HepG2 (cell line): ENCODE results near the gene UBE2G2. TPM values are rescaled to one million over a fixed set of nuclear protein-coding genes. Genes with fewer than 3 reads are reported as not detected.
A peak's percentile ranks its signal among the peaks of the same experiment; 100 is the strongest.

Experiments used
- ATAC-seq: fragments of 200-7000 bp; cut with Tn5 transposase; 3 replicates; pipeline ENCODE4 v1.9.1; 2020; ENCODE audit warnings: mild to moderate bottlenecking, moderate library complexity
- BruUV-seq: library from RNA; stranded (reverse); fragments of 400-500 nt; replicated peaks from 2 replicates; lab custom pipeline; 2021; lab: Mats Ljungman, UMichigan
- CTCF ChIA-PET: fragments of 300-600 bp; formaldehyde crosslinking; extraction: SDS; loops from one replicate; lab custom pipeline; 2021; ENCODE audit warnings: low total read pairs, inconsistent platforms, low intra/inter-chr PET ratio; lab: Yijun Ruan, JAX
- POLR2A ChIA-PET: fragments of 350-600 bp; sonication (Branson Sonifier 250); formaldehyde crosslinking; loops from one replicate; lab custom pipeline; 2020; ENCODE audit warnings: antibody characterized with exemption, inconsistent platforms; lab: Yijun Ruan, JAX
- DNase-seq: peaks from one replicate; pipeline ENCODE4 v3.0.0-alpha.2; 2015; ENCODE audit warnings: low spot score
- FAIRE-seq: peaks from 3 replicates; lab custom pipeline; 2011; peaks lifted over from hg19 to GRCh38; lab: Jason Lieb, UNC
- H2AFZ ChIP-seq: one replicate; pipeline ENCODE4 v1.6.1; 2011; ENCODE audit warnings: low read length, inconsistent platforms
- H3K27ac ChIP-seq: fragments of 300-600 bp; 3 replicates; pipeline ENCODE4 v1.8.0; 2011; ENCODE audit warnings: mixed run types, mild to moderate bottlenecking, mixed read lengths, low read length, inconsistent platforms; ENCODE audit not compliant: insufficient read depth; ENCODE audit errors: extremely low read length
- H3K27me3 ChIP-seq, 2 experiments: fragments of 200-600 bp in 1 of 2; 2 replicates in 1 of 2; 3 replicates in 1 of 2; pipeline versions ENCODE4 v1.6.0 to v1.8.0; 2011; ENCODE audit warnings: low read length in 2 of 2, mild to moderate bottlenecking in 2 of 2, moderate library complexity in 2 of 2, inconsistent platforms in 1 of 2; ENCODE audit not compliant: insufficient read depth in 2 of 2, control insufficient read depth in 1 of 2
- H3K36me3 ChIP-seq, 2 experiments: fragments of 200-600 bp in 1 of 2; replicated peaks in 1 of 2; 2 replicates in 1 of 2; 3 replicates in 1 of 2; pipeline versions ENCODE4 v1.5.1 to v1.8.0; 2011; ENCODE audit warnings: low read length in 2 of 2, inconsistent platforms in 1 of 2; ENCODE audit not compliant: insufficient read depth in 2 of 2, control insufficient read depth in 1 of 2
- H3K4me1 ChIP-seq: 2 replicates; pipeline ENCODE4 v1.5.1; 2012; ENCODE audit warnings: low read length, inconsistent platforms; ENCODE audit not compliant: insufficient read depth
- H3K4me2 ChIP-seq: 2 replicates; pipeline ENCODE4 v1.6.0; 2011; ENCODE audit warnings: low read depth, low read length, inconsistent platforms
- H3K4me3 ChIP-seq, 3 experiments: fragments of 200-600 bp in 1 of 3; sonication (generic), shearing (Covaris generic) in 1 of 3; replicated peaks in 1 of 3; 2 replicates each; pipeline ENCODE4 v1.5.1; 2011 to 2016; ENCODE audit warnings: low read length in 3 of 3, inconsistent platforms in 2 of 3, low read depth in 2 of 3, mild to moderate bottlenecking in 2 of 3, control low read depth in 1 of 3, mixed read lengths in 1 of 3; ENCODE audit not compliant: insufficient read depth in 1 of 3
- H3K79me2 ChIP-seq: one replicate; pipeline ENCODE4 v1.6.1; 2011; ENCODE audit warnings: low read length, inconsistent platforms; ENCODE audit not compliant: insufficient read depth
- H3K9ac ChIP-seq: 2 replicates; pipeline ENCODE4 v1.6.0; 2011; ENCODE audit warnings: mild to moderate bottlenecking, low read depth, low read length, inconsistent platforms; ENCODE audit not compliant: insufficient read depth
- H3K9me3 ChIP-seq: 2 replicates; pipeline ENCODE4 v1.5.1; 2012; ENCODE audit warnings: mild to moderate bottlenecking, low read length
- H4K20me1 ChIP-seq: 2 replicates; pipeline ENCODE4 v1.6.0; 2011; ENCODE audit warnings: inconsistent platforms, mild to moderate bottlenecking, low read length, moderate library complexity; ENCODE audit not compliant: insufficient read depth
- BCL3 ChIP-seq: sonication (generic); formaldehyde crosslinking; IDR thresholded peaks from 2 replicates; pipeline ENCODE4 v1.5.1; 2020; ENCODE audit warnings: mild to moderate bottlenecking, missing genetic modification reagents, moderate library complexity
- CENPBD1 ChIP-seq: sonication (generic); formaldehyde crosslinking; IDR thresholded peaks from 2 replicates; pipeline ENCODE4 v1.8.0; 2022; ENCODE audit warnings: missing genetic modification reagents, low read depth, mild to moderate bottlenecking, borderline replicate concordance
- MAX ChIP-seq: IDR thresholded peaks from 2 replicates; pipeline ENCODE4 v1.6.1; 2012; ENCODE audit warnings: inconsistent platforms
- RERE ChIP-seq: IDR thresholded peaks from 2 replicates; pipeline ENCODE4 v1.6.1; 2016; ENCODE audit warnings: low read depth, missing genetic modification reagents, missing compliant biosample characterization
- ZEB1 ChIP-seq: IDR thresholded peaks from 2 replicates; pipeline ENCODE4 v1.6.1; 2012; ENCODE audit warnings: mild to moderate bottlenecking, low read depth, inconsistent platforms; ENCODE audit not compliant: insufficient replicate concordance
- ZNF383 ChIP-seq: sonication (generic); formaldehyde crosslinking; IDR thresholded peaks from 2 replicates; pipeline ENCODE4 v1.4.0; 2020; ENCODE audit warnings: missing genetic modification reagents, mild to moderate bottlenecking, borderline replicate concordance
- ZNF816 ChIP-seq: sonication (generic); formaldehyde crosslinking; IDR thresholded peaks from 2 replicates; pipeline ENCODE4 v1.8.0; 2022; ENCODE audit warnings: missing genetic modification reagents, mild to moderate bottlenecking, borderline replicate concordance
- WGBS: methylation state at CpG from one replicate; pipeline ENCODE4 v1.1.6; 2017; ENCODE audit warnings: low lambda C conversion rate; 5-methylcytosine and 5-hydroxymethylcytosine counted together
- in situ Hi-C: cut with HindIII; loops from 2 replicates; pipeline ENCODE4 v1.10.0; 2017; ENCODE audit warnings: low pct_unique_long_range_greater_than_20kb; ENCODE audit not compliant: extremely low pct_ligation_motif_present
- intact Hi-C: fragments of 100-400 bp; cut with micrococcal nuclease; formaldehyde crosslinking; loops from one replicate; pipeline ENCODE4 v1.10.0; 2022; ENCODE audit not compliant: unreplicated experiment
- polyA plus RNA-seq, 8 experiments: library from polyadenylated mRNA; depleted of rRNA in 3 of 8; stranded (reverse) in 7 of 8; unstranded in 1 of 8; fragments of >200 nt; fragmentation: Illumina TruSeq in 4 of 8; extraction: Trizol in 4 of 8; gene quantifications; 2 replicates each; pipeline versions ENCODE4 v1.2.1 to v1.2.3, GENCODE V29; 2011 to 2016; ENCODE audit warnings: low read depth in 4 of 8, missing spikeins in 1 of 8, mixed read lengths in 1 of 8; ENCODE audit not compliant: insufficient read depth in 1 of 8
- total RNA-seq, 5 experiments: library from RNA; depleted of rRNA; stranded (reverse); fragments of >200 nt; fragmentation: Illumina TruSeq; extraction: Trizol; gene quantifications; 2 replicates each; pipeline ENCODE4 v1.2.3, GENCODE V29; 2016; ENCODE audit warnings: low read depth in 1 of 5
- TF ChIP-seq, protein P1 (sequence below): sonication (generic); formaldehyde crosslinking; IDR thresholded peaks from 2 replicates; pipeline ENCODE4 v1.5.0; 2020; ENCODE audit warnings: mild to moderate bottlenecking, missing genetic modification reagents
- TF ChIP-seq, protein P2 (sequence below): sonication (generic); formaldehyde crosslinking; IDR thresholded peaks from 2 replicates; pipeline ENCODE4 v1.8.0; 2022; ENCODE audit warnings: mild to moderate bottlenecking, missing genetic modification reagents, moderate library complexity

UBE2G2 gene
- total and polyA plus RNA-seq, 2 of the 13 experiments (the other 11 are each of a cell fraction or from before 2014, with no cell fraction given) = 55.4 to 92.0 TPM

DNA sequence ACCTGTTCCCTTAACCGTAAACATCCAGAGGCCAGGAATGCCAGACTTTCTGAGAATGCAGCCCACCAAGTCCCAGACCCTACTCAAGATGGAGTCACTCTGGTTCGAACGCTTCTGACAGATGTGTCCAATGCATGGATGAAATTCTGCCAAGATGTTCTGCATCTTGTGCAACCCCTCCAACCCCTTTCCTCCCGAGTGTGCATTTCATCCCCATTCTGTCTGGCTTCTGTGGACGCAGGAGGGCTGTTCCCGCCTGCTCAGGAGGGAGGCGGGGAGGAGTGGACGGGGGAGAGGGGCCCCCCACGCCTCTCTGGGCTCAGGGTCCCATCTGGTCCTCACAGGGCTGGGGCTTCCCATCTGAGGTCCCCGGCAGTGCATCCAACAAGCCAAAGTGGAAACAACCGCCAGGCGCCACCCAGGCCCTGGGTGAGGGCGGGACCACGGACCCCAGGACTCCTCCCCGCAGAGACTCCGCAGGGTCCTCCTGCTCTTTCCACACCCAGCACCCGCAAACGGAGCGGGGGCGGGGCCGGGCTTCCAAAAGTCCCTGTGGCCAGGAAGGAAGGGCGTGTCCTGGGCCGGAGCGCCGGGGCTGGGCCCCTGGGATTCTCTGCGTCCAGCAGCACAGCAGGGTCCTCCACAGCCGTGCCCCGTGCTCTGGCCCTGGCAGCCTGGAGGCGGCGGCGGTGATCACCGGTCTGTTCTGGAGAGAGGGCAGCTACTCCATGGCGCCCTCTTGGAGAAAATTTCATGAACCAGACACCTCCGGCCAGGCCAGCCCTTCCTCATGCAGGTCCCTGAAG lies 44.0 kb upstream of the UBE2G2 start (continued):
- TF ChIP-seq MAX = 0 out of 2 replicates have a peak, but pooled peaks have one; percentile 22
- TF ChIP-seq ZNF816 (CRISPR knock-in tag) = no peak
- TF ChIP-seq, protein P1, sequence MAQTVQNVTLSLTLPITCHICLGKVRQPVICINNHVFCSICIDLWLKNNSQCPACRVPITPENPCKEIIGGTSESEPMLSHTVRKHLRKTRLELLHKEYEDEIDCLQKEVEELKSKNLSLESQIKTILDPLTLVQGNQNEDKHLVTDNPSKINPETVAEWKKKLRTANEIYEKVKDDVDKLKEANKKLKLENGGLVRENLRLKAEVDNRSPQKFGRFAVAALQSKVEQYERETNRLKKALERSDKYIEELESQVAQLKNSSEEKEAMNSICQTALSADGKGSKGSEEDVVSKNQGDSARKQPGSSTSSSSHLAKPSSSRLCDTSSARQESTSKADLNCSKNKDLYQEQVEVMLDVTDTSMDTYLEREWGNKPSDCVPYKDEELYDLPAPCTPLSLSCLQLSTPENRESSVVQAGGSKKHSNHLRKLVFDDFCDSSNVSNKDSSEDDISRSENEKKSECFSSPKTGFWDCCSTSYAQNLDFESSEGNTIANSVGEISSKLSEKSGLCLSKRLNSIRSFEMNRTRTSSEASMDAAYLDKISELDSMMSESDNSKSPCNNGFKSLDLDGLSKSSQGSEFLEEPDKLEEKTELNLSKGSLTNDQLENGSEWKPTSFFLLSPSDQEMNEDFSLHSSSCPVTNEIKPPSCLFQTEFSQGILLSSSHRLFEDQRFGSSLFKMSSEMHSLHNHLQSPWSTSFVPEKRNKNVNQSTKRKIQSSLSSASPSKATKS (CRISPR knock-in tag) = no peak
- no peak for TF ChIP-seq ZEB1
- 0 out of 2 replicates have a peak, but pooled peaks have one; percentile 18 for TF ChIP-seq BCL3 (CRISPR knock-in tag)

DNA sequence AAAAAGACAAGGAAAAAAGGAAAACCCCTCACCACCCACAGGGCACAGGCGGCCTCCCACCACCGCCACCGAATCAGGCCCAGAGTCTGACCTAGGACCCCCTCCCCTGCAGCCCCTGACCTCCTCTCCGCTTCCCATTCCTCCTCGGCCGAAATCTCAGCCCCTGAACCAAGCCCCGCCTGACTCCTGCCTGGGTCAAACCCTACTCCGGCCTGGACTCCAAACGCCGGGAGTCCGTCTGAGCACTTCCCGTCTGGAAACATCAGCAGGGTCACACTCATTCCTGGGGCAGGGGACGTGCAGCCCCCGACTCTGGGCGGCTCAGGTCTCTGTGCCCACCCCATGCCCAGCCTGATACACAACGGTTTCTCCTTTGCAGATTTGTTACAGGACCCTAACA lies 42.6 kb upstream of the UBE2G2 start:
- POLR2A ChIA-PET = interaction anchor here (1.0 kb wide), 1 partner anchor 29 kb away, joined by 3 read pairs; the partner anchor contains the start of gene PTTG1IP
- CTCF ChIA-PET = no interaction called here
- H3K9ac ChIP-seq = no peak overlapping the region
- H3K4me1 ChIP-seq = peaks cover 41% of the 10 kb centered on the region
- peaks cover 13% of the 10 kb centered on the region; the same call in 1 of the 2 replicates for H4K20me1 ChIP-seq
- in situ Hi-C loops = no loop called here
- H3K36me3 ChIP-seq = peaks cover 2 to 7% of the 10 kb centered on the region in 2 experiments; a peak in 3 of 5 replicates
- intact Hi-C loops = loop anchor here (10.0 kb wide), 1 partner anchor 71 kb away; no protein-coding TSS in a partner anchor
- DNase-seq (no peak), ATAC-seq (no peak), FAIRE-seq (no peak)
- no peak overlapping the region for H3K27ac ChIP-seq
- no TSS peak for BruUV-seq
- 77% methylated on average over 16 of the region's 16 CpGs for WGBS
- H3K9me3 ChIP-seq = no peaks in the 10 kb centered on the region
- no peak overlapping the region for H2AFZ ChIP-seq
- H3K79me2 ChIP-seq = no peaks in the 10 kb centered on the region
- H3K4me2 ChIP-seq = no peak overlapping the region
- H3K27me3 ChIP-seq = peaks cover 2 to 45% of the 10 kb centered on the region in 2 experiments; a peak in 4 of 5 replicates
- H3K4me3 ChIP-seq = peak overlapping the region in 1 of 3 experiments; percentile 3; a peak in 1 of 6 replicates
- TF ChIP-seq CENPBD1 (CRISPR knock-in tag) (no peak), ZNF383 (no peak), RERE (CRISPR knock-in tag) (no peak)
- TF ChIP-seq, protein P2, sequence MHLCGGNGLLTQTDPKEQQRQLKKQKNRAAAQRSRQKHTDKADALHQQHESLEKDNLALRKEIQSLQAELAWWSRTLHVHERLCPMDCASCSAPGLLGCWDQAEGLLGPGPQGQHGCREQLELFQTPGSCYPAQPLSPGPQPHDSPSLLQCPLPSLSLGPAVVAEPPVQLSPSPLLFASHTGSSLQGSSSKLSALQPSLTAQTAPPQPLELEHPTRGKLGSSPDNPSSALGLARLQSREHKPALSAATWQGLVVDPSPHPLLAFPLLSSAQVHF (CRISPR knock-in tag) = no peak
